GM12891 (cell line): Measurements from ENCODE around the gene PLP1.

Source experiments
- DNase-seq: peaks from one replicate; pipeline ENCODE4 v3.0.0; 2011; ENCODE audit warnings: low spot score; ENCODE audit not compliant: insufficient read length
- FAIRE-seq: peaks from 2 replicates; lab custom pipeline; 2011; peaks lifted over from hg19 to GRCh38; lab: Jason Lieb, UNC
- PAX5 ChIP-seq: IDR thresholded peaks from 2 replicates; pipeline ENCODE4 v1.6.1; 2011; ENCODE audit warnings: low read length, moderate library complexity, mild to moderate bottlenecking; ENCODE audit not compliant: insufficient read depth, severe bottlenecking
- POLR2A ChIP-seq: IDR thresholded peaks from 2 replicates; pipeline ENCODE4 v1.6.1; 2011; ENCODE audit warnings: low read depth, low read length, control low read depth
- POLR2AphosphoS5 ChIP-seq: IDR thresholded peaks from 2 replicates; pipeline ENCODE4 v1.6.1; 2011; ENCODE audit warnings: low read depth, low read length, control low read depth
- POU2F2 ChIP-seq: IDR thresholded peaks from 2 replicates; pipeline ENCODE4 v1.6.1; 2011; ENCODE audit warnings: low read depth, mild to moderate bottlenecking, control low read depth, low read length, moderate library complexity
- SPI1 ChIP-seq: IDR thresholded peaks from 2 replicates; pipeline ENCODE4 v1.6.1; 2011; ENCODE audit warnings: low read depth, low read length, control low read depth
- TAF1 ChIP-seq: IDR thresholded peaks from 2 replicates; pipeline ENCODE4 v1.6.1; 2011; ENCODE audit warnings: low read depth, low read length, control low read depth

PLP1 gene

DNA sequence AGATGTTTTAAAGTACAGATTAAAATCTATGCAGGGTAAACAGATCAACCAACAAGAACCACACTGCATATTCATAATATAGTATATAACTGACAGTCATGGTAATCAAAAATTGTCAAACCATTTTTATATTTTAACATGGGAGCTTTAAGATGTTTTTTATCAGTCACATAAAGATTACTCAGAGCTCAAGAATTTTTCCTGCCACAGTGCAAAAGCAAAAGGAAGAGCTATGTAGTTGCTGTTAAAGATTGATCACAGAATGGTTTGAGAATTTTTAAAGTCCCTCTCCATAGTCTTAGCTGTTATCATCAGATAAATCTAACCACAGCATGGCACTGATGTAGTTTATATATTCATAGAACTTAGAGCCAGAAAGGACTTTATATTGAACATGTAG, 47.0 kb downstream of the PLP1 start:
- no peak for DNase-seq
- no peak for FAIRE-seq
- TF ChIP-seq SPI1 (no peak), POU2F2 (no peak), POLR2A (no peak), POLR2AphosphoS5 (no peak), TAF1 (no peak), PAX5 (no peak)

DNA sequence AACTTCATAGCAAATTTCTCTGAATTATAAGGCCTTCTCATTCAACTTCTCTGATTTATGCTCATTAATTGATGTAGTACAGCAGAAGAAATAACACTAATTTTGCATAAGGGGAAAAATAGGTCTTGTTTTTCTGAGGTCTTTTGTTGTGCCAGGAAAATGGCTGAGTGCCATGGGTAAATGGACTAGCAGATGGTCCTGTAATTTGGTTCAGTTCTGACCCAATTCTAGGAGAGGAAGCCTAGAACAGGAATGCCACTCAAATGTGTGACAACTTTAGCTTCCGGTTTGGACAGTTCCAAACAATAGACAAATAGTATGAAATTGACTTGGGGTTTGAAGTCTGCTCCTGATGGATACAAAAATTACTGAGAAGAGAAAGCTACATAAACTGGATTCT, 49.2 kb downstream of the PLP1 start:
- DNase-seq (no peak), FAIRE-seq (no peak)
- TF ChIP-seq POU2F2 (no peak), SPI1 (no peak), PAX5 (no peak), POLR2AphosphoS5 (no peak), TAF1 (no peak), POLR2A (no peak)

DNA sequence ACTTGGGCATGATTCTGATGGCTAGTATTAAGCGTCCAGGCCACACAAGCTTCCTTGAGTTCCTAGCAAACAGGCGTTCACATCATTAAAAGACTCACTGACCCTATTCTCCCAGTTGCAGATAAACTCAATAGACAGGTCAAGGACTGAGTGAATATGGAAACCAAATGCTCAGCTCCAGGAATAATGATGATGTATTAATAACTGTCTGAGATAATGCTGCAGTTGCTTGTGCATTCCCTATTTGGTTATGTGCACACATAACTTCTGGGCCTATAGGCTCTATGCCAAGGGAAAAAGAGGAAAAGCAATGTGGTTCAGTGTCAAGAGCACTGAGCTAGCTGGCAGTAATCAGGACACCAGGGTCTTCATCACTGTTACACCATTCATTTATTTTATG, 51.9 kb downstream of the PLP1 start:
- no peak for FAIRE-seq
- no peak for DNase-seq
- no peak for TF ChIP-seq SPI1
- no peak for TF ChIP-seq PAX5
- no peak for TF ChIP-seq POU2F2
- TF ChIP-seq POLR2A, result no peak
- no peak for TF ChIP-seq TAF1
- TF ChIP-seq POLR2AphosphoS5, result no peak

DNA sequence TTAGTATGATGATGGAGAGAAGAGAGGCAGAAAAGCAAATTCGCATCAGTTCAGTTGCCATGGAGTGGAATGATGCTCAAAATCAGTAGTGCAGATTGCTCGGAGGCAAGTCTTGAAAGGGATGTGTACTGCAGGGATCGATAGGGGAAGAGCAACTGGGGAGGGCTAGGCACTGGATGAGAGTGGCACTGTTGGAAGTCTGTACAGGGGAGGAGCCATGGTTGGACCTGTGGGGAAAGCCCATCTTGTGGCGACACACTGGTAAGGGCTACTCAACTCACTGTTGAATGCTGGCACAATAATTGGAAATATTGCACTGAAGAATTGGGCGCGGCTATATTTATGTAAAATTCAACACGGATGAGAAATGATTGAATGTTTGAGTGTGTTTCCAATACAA, 54.2 kb downstream of the PLP1 start:
- no peak for FAIRE-seq
- no peak for TF ChIP-seq POLR2AphosphoS5
- no peak for TF ChIP-seq POU2F2
- no peak for TF ChIP-seq SPI1
- no peak for TF ChIP-seq TAF1
- TF ChIP-seq POLR2A, result no peak
- TF ChIP-seq PAX5, result no peak
- DNase-seq, result no peak

DNA sequence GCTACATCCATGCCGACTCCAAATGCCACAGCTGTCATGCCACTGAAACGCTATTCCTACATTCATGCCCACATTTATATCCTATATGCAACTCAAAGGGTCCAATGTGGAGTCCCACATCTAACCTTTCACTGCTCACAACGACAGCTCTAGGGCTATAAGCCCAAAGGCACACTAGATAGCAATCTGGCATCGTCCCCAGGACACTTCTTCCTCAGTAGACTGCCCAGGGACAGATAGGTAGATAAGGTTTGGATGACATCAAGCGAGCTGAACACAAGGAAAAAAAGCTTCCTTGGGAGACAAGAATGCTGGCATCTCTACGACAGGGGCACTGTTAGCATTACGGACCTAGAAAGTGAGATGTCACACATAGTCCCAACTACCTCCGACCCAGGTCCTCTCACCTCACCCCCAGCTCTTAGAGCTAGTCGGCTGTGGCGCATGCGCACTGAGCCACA, 54.7 kb downstream of the PLP1 start:
- no peak for DNase-seq
- FAIRE-seq, result no peak
- no peak for TF ChIP-seq POU2F2
- TF ChIP-seq POLR2AphosphoS5, result no peak
- TF ChIP-seq TAF1, result no peak
- no peak for TF ChIP-seq PAX5
- no peak for TF ChIP-seq POLR2A
- TF ChIP-seq SPI1, result no peak

DNA sequence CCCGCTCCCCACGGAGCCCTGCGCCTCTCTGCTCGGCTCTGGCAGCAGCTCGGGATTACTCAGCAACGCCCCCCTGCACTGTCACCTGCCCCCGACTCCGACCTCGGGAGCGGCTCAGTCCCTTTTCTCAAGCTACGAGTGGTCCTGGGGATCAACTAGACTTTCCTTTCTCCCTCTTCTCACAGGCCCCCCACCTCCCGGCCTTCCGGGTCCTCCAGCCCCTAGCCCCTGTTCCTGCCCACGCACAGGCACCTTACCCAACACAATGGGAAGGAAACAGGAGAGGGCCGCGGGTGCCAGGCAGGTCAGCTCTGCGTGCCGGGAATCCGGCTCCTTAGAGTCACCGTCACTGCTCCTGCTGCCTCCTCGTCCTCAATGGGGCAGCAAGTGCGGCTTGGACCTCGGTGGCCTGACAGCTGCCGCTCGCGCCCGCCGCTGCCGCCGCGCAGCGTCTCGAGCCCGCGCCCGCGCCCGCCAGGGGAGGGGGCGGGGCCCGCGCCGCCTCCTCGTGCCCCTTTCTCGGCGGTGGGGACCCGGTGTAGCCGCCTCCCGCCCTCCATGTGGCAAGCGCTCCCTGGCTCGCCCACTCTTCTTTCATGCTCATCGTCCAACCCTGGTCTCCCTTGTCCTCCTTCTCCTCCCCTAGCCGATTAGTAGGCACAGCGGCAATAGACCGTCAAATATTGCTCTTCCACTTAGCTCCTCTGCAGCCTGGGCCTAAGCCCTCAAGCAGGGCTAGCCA, 55.3 kb downstream of the PLP1 start, which contains the start of gene RAB9B:
TSS of gene RAB9B (minus strand) at position 455 of the 742 bp plus-strand sequence. CDS start 6,473 bp downstream, outside the sequence.
- FAIRE-seq (peak; percentile 94), DNase-seq (peak; percentile 42)
- TF ChIP-seq SPI1 (no peak), TAF1 (no peak), POLR2A (no peak), POU2F2 (no peak), PAX5 (no peak)

DNA sequence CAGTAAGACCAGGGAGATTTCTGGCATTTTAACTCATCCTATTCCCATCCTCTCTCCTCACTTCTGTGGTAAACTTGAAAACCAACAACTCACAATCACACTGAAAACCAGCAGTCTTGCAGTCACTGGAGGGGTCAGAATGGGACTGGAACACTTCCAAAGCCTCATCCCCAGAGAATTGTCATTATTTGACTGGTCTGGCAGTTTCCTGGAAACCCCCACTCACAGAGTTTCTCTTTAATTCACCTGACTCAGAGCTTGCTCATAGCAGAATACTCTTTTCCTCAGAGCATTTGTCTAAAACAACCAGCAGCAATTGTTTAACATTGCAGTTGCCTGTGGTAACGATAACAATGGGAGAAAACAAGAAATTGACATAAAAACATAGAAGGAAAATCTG, 62.8 kb downstream of the PLP1 start:
- no peak for FAIRE-seq
- TF ChIP-seq POU2F2 (no peak), SPI1 (no peak), TAF1 (no peak), POLR2A (no peak), PAX5 (no peak), POLR2AphosphoS5 (no peak)
- no peak for DNase-seq
